CD14-positive monocyte (primary cell): ENCODE data around the gene CASK. TPM values are rescaled to one million over a fixed set of nuclear protein-coding genes. Genes with fewer than 3 reads are reported as not detected.

Experiments
- DNase-seq, 3 donors: peaks; one replicate each; pipeline ENCODE4 v3.0.0-alpha.2; 2011 to 2022
- H2AFZ ChIP-seq: 2 replicates; pipeline ENCODE4 v1.6.0; 2012; ENCODE audit warnings: mild to moderate bottlenecking, low read depth, low read length, inconsistent platforms; ENCODE audit not compliant: insufficient read depth, poor library complexity, severe bottlenecking
- H3K27ac ChIP-seq, 2 donors: 1 replicate in 1 of 2; 2 replicates in 1 of 2; pipeline ENCODE4 v1.5.1; 2012 to 2013; ENCODE audit warnings: low read length in 2 of 2, control low read depth in 1 of 2, inconsistent platforms in 1 of 2, low read depth in 1 of 2, mild to moderate bottlenecking in 1 of 2
- H3K27me3 ChIP-seq, 2 donors: one replicate each; pipeline versions ENCODE4 v1.6.0 to v1.6.1; 2011 to 2013; ENCODE audit warnings: low read length in 2 of 2; ENCODE audit not compliant: control insufficient read depth in 2 of 2, insufficient read depth in 2 of 2
- H3K36me3 ChIP-seq, 2 donors: replicated peaks in 1 of 2; 1 replicate in 1 of 2; 2 replicates in 1 of 2; pipeline versions ENCODE4 v1.5.1 to v1.6.1; 2012 to 2013; ENCODE audit warnings: low read length in 2 of 2, control low read depth in 1 of 2, inconsistent platforms in 1 of 2, mild to moderate bottlenecking in 1 of 2; ENCODE audit not compliant: insufficient read depth in 2 of 2, control insufficient read depth in 1 of 2
- H3K4me1 ChIP-seq, 2 donors: 1 replicate in 1 of 2; 2 replicates in 1 of 2; pipeline versions ENCODE4 v1.5.1 to v1.6.1; 2012 to 2013; ENCODE audit warnings: low read length in 2 of 2, control low read depth in 1 of 2, inconsistent platforms in 1 of 2, mild to moderate bottlenecking in 1 of 2, moderate library complexity in 1 of 2; ENCODE audit not compliant: insufficient read depth in 2 of 2, control insufficient read depth in 1 of 2
- H3K4me2 ChIP-seq: replicated peaks from 2 replicates; pipeline ENCODE3; 2012; ENCODE audit warnings: low read length, moderate library complexity, mild to moderate bottlenecking; ENCODE audit not compliant: poor library complexity, severe bottlenecking; ENCODE audit errors: extremely low read depth
- H3K4me3 ChIP-seq, 3 experiments: fragments of 200-600 bp in 1 of 3; sonication (generic) in 1 of 3; replicated peaks in 1 of 3; 1 replicate in 2 of 3; 2 replicates in 1 of 3; pipeline ENCODE4 v1.5.1; 2011 to 2013; ENCODE audit warnings: low read length in 3 of 3, mild to moderate bottlenecking in 3 of 3, control low read depth in 2 of 3, low read depth in 2 of 3, inconsistent platforms in 1 of 3, moderate library complexity in 1 of 3
- H3K79me2 ChIP-seq: 2 replicates; pipeline ENCODE4 v1.6.0; 2012; ENCODE audit warnings: mild to moderate bottlenecking, control low read depth, inconsistent platforms, low read length, moderate library complexity; ENCODE audit not compliant: insufficient read depth
- H3K9ac ChIP-seq: 2 replicates; pipeline ENCODE4 v1.6.0; 2017; ENCODE audit warnings: low read length, mild to moderate bottlenecking; ENCODE audit not compliant: insufficient read depth, poor library complexity, severe bottlenecking
- H3K9me3 ChIP-seq, 2 donors: replicated peaks in 1 of 2; 1 replicate in 1 of 2; 2 replicates in 1 of 2; pipeline versions ENCODE4 v1.5.1 to v1.6.1; 2012 to 2013; ENCODE audit warnings: low read length in 2 of 2, control low read depth in 1 of 2; ENCODE audit not compliant: control insufficient read depth in 1 of 2, insufficient read depth in 1 of 2
- H4K20me1 ChIP-seq: 2 replicates; pipeline ENCODE4 v1.6.0; 2012; ENCODE audit warnings: mild to moderate bottlenecking, low read length, control low read depth, moderate library complexity; ENCODE audit not compliant: insufficient read depth
- H3K27ac Mint-ChIP-seq, 7 donors: one replicate each; pipeline ENCODE4 v1.8.0; 2020; ENCODE audit warnings: mild to moderate bottlenecking in 7 of 7, mixed read lengths in 7 of 7, moderate library complexity in 6 of 7, inconsistent platforms in 2 of 7
- H3K27me3 Mint-ChIP-seq, 3 donors: one replicate each; pipeline ENCODE4 v1.8.0; 2021 to 2022; ENCODE audit warnings: low read depth in 3 of 3, mild to moderate bottlenecking in 3 of 3, mixed read lengths in 3 of 3, moderate library complexity in 3 of 3, inconsistent platforms in 1 of 3
- H3K36me3 Mint-ChIP-seq, 2 donors: one replicate each; pipeline ENCODE4 v1.8.0; 2020; ENCODE audit warnings: mixed read lengths in 2 of 2, inconsistent platforms in 1 of 2, mild to moderate bottlenecking in 1 of 2
- H3K4me1 Mint-ChIP-seq: one replicate; pipeline ENCODE4 v1.8.0; 2020; ENCODE audit warnings: mild to moderate bottlenecking, mixed read lengths
- H3K4me3 Mint-ChIP-seq, 2 donors: one replicate each; pipeline ENCODE4 v1.8.0; 2020; ENCODE audit warnings: mild to moderate bottlenecking in 2 of 2, mixed read lengths in 2 of 2, moderate library complexity in 1 of 2
- H3K9me3 Mint-ChIP-seq, 7 donors: one replicate each; pipeline ENCODE4 v1.8.0; 2020 to 2022; ENCODE audit warnings: mixed read lengths in 7 of 7, mild to moderate bottlenecking in 6 of 7, moderate library complexity in 6 of 7, inconsistent platforms in 2 of 7
- CTCF ChIP-seq: fragments of 200-600 bp; IDR thresholded peaks from one replicate; pipeline ENCODE4 v1.8.0; 2022; ENCODE audit warnings: antibody characterized with exemption, mild to moderate bottlenecking
- WGBS: methylation state at CpG from one replicate; pipeline ENCODE4 v1.1.5; 2013; ENCODE audit warnings: missing lambda C conversion rate; ENCODE audit not compliant: insufficient coverage; 5-methylcytosine and 5-hydroxymethylcytosine counted together
- intact Hi-C, 2 donors: fragments of 100-400 bp; cut with micrococcal nuclease; formaldehyde crosslinking; loops; one replicate each; pipeline versions ENCODE4 v1.15.0 to v1.15.1; 2023
- polyA plus RNA-seq, 3 donors: library from polyadenylated mRNA; depleted of rRNA in 1 of 3; unstranded in 2 of 3; stranded (reverse) in 1 of 3; fragments of 300-500 nt in 2 of 3; fragments of >200 nt in 1 of 3; fragmentation: Illumina TruSeq in 2 of 3; gene quantifications; 1 replicate in 2 of 3; 2 replicates in 1 of 3; pipeline ENCODE4 v1.2.3, GENCODE V29; 2012 to 2021

CASK gene
- polyA plus RNA-seq, 3 donors: 0.48 to 7.4 (median 2.5) TPM

DNA sequence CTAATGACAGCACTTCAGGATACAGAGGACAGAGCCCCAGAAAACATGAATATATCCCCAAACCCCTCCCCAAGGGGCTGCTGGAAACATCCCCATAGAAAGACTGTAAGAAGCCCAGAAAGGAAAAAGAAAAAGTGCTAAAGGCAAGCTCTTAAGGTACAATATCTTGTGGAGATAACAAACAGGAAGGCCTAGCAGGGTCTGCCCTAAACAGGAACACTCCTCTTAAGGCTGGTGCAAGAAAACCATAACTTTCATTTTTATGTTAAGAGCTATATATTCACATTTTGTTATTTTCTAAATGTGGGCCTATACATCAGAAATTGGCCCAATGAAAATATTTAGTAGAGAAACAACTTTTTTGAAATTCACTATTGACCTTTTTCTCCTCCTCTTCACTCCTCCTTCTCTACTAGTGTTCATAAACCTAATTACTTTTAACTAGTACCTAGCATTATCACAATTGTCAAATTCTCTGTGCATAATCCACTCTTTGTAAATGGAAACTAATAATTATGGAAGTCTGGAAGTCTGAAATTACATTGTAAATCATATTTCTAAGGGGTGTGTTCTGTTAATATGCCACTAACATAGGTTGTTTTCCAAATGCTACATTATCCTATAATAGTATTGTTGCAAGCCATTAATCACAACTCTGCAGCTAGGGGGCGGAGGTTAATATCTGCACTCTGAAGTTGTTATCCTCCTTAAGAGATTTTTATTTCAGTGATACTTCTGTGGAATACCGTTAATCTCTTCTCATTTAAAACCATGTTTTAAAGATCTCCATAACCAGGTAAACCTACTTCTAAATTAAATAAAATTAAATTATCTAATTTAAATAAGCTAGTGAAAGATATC lies 59.8 kb downstream of the CASK start:
- Histone ChIP-seq H3K36me3 (no peaks in the 10 kb centered on the region), H3K27ac (no peak overlapping the region), H4K20me1 (no peaks in the 10 kb centered on the region), H3K4me1 (no peaks in the 10 kb centered on the region), H2AFZ (no peak overlapping the region), H3K4me2 (no peak overlapping the region), H3K27me3 (no peaks in the 10 kb centered on the region), H3K4me3 (no peak overlapping the region), H3K9me3 (no peaks in the 10 kb centered on the region), H3K79me2 (no peaks in the 10 kb centered on the region), H3K9ac (no peak overlapping the region)
- TF ChIP-seq CTCF: no peak
- intact Hi-C loops: no loop called here
- Mint-ChIP-seq H3K9me3 (peaks cover 0 to 3% (median 0%) of the 10 kb centered on the region in 7 donors), H3K4me1 (peaks cover 2% of the 10 kb centered on the region), H3K27me3 (no peaks in the 10 kb centered on the region), H3K4me3 (no peak overlapping the region), H3K36me3 (no peaks in the 10 kb centered on the region), H3K27ac (peak overlapping the region in 1 of 7 donors; percentile 42)
- no CpG with 5 or more reads among the region's 2 CpGs for WGBS
- no peak for DNase-seq

DNA sequence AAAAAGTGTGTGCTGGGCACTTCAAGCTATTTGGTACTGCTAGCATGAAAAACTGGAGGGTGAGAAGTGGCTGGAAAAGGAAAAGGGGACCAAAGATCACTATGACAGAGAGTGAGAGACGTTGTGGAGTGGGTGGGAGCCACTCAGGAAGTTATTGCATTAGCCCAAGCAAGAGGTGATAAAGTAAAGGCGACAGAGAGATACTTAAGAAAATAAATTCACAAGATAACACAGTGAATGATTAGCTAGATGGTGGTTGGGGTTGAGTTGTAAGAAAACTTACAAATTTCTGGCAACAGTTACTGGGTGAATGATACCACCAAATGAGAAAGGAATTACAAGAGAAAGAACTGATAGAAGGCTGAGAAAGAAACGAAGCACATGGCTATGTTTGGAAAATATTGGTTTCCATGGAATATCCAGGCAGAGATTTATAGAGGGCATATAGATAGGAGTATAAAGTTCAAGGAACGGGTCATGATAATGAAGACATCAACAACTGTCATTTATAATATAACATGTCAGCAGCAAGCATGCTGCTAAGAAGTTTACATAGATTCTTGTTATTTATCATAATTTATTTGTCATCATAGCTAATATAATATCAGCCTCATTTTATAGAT lies 60.7 kb downstream of the CASK start:
- no peak overlapping the region for H3K27ac ChIP-seq
- no peak overlapping the region for H3K9ac ChIP-seq
- no peak overlapping the region for H3K4me3 Mint-ChIP-seq
- H3K27me3 Mint-ChIP-seq: no peaks in the 10 kb centered on the region
- no peaks in the 10 kb centered on the region for H3K27me3 ChIP-seq
- peaks cover 2% of the 10 kb centered on the region for H3K4me1 Mint-ChIP-seq
- DNase-seq: no peak
- H3K27ac Mint-ChIP-seq: peak overlapping the region in 1 of 7 donors; percentile 39
- H3K4me1 ChIP-seq: no peaks in the 10 kb centered on the region
- H3K4me2 ChIP-seq: no peak overlapping the region
- H3K4me3 ChIP-seq: no peak overlapping the region
- intact Hi-C loops: no loop called here
- H3K9me3 Mint-ChIP-seq: peaks cover 0 to 3% (median 0%) of the 10 kb centered on the region in 7 donors
- no peaks in the 10 kb centered on the region for H3K79me2 ChIP-seq
- H4K20me1 ChIP-seq: no peaks in the 10 kb centered on the region
- H3K9me3 ChIP-seq: no peaks in the 10 kb centered on the region
- TF ChIP-seq CTCF: no peak
- no CpG with 5 or more reads among the region's 4 CpGs for WGBS
- H3K36me3 Mint-ChIP-seq: no peaks in the 10 kb centered on the region
- H3K36me3 ChIP-seq: no peaks in the 10 kb centered on the region
- no peak overlapping the region for H2AFZ ChIP-seq
